GM12891 (cell line): ENCODE measurements around the gene TACC3.

ENCODE experiments used
- PAX5 ChIP-seq: IDR thresholded peaks from 2 replicates; pipeline ENCODE4 v1.6.1; 2011; ENCODE audit warnings: low read length, moderate library complexity, mild to moderate bottlenecking; ENCODE audit not compliant: insufficient read depth, severe bottlenecking
- POLR2A ChIP-seq: IDR thresholded peaks from 2 replicates; pipeline ENCODE4 v1.6.1; 2011; ENCODE audit warnings: low read depth, low read length, control low read depth
- POLR2AphosphoS5 ChIP-seq: IDR thresholded peaks from 2 replicates; pipeline ENCODE4 v1.6.1; 2011; ENCODE audit warnings: low read depth, low read length, control low read depth
- SPI1 ChIP-seq: IDR thresholded peaks from 2 replicates; pipeline ENCODE4 v1.6.1; 2011; ENCODE audit warnings: low read depth, low read length, control low read depth
- TAF1 ChIP-seq: IDR thresholded peaks from 2 replicates; pipeline ENCODE4 v1.6.1; 2011; ENCODE audit warnings: low read depth, low read length, control low read depth

DNA sequence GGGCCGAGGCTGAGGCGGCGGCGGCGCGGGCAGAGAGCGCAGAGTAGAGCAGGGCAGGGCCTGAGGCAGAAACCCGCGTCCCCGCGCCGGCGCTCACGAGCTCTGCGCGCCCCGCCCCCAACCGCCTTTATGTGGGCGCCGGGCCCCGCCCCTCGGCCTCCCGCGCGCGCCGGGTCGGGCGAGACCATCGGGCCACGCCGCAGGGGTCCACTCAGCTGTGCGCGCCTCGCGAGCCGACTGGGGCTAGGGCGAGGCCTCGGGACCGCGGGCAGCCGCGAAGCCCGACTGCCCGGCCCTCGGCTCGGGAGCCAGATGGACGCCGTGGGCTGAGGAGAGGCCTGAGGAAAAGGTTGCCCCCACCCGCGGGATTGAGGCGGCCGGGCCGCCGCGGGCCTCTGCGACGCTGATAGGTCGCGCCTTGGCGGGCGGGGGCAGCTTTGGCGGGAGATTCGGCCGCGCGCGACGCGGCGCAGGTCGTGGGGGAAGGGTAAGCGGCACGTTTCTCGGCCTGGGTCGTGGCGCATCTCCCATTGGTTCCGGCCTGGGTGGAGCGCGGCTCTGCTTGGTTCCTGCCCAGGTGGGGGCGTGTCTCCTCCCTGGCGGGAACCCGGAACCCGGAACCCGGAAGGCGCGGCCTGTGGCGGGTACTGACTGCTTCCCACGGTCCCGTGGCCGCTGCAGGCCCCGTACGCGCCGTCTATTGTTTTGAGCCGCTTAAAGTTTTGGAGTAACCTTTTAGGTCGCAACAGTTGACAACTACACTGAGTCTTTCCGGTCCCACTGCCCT is 8.9 kb upstream of the TACC3 start, which contains the start of gene SLBP:
- peak; percentile 77; the same call in 1 of the 2 replicates for TF ChIP-seq TAF1
- TF ChIP-seq POLR2A = peak; percentile 63; the same call in 1 of the 2 replicates
- peak; percentile 78 for TF ChIP-seq POLR2AphosphoS5
- peak; percentile 23; the same call in 1 of the 2 replicates for TF ChIP-seq SPI1
- TF ChIP-seq PAX5 = peak; percentile 64
